HCT116 (cell line): Measurements from ENCODE around the gene ARHGEF37. TPM values are rescaled to one million over a fixed set of nuclear protein-coding genes. Genes with fewer than 3 reads are reported as not detected.

Experiments
- ATAC-seq: fragments of 200-7000 bp; cut with Tn5 transposase; 2 replicates; pipeline ENCODE4 v1.9.1; 2020; ENCODE audit warnings: mild to moderate bottlenecking, moderate library complexity
- BruUV-seq: library from RNA; stranded (reverse); fragments of 400-500 nt; replicated peaks from 2 replicates; lab custom pipeline; 2021; lab: Mats Ljungman, UMichigan
- CTCF ChIA-PET: fragments of 300-600 bp; sonication (Branson Sonifier 250); formaldehyde crosslinking; loops from one replicate; lab custom pipeline; 2021; ENCODE audit warnings: antibody characterized with exemption; lab: Charles Lee
- POLR2A ChIA-PET: fragments of 300-600, 350-600 bp; sonication (Branson Sonifier 250); formaldehyde crosslinking; loops from one replicate; lab custom pipeline; 2021; ENCODE audit warnings: antibody characterized with exemption; lab: Charles Lee
- RAD21 ChIA-PET, 2 experiments: fragments of 300-600 bp; sonication (Branson Sonifier 250); formaldehyde crosslinking; loops; one replicate each; lab custom pipeline; 2023; ENCODE audit warnings: low total read pairs in 2 of 2; ENCODE audit not compliant: uncharacterized antibody in 2 of 2, unreplicated experiment in 2 of 2, low non-redundant PET in 1 of 2; lab: Charles Lee
- DNase-seq: peaks from one replicate; pipeline ENCODE4 v3.0.0-alpha.2; 2010; ENCODE audit warnings: low read depth, low spot score
- H2AFZ ChIP-seq: fragments of 200-600 bp; shearing (Covaris generic), sonication (generic); 2 replicates; pipeline ENCODE4 v1.6.1; 2017; ENCODE audit warnings: low read depth, mixed run types, mixed read lengths, antibody characterized with exemption, low read length; ENCODE audit not compliant: poor library complexity, severe bottlenecking
- H3K27ac ChIP-seq: 2 replicates; pipeline ENCODE4 v1.5.1; 2012; ENCODE audit warnings: low read depth, low read length
- H3K27me3 ChIP-seq: fragments of 200-600 bp; sonication (generic); 2 replicates; pipeline ENCODE4 v1.6.1; 2016; ENCODE audit warnings: mixed run types, low read length, mixed read lengths; ENCODE audit not compliant: insufficient read depth
- H3K36me3 ChIP-seq, 2 experiments: fragments of 200-500 bp in 1 of 2; fragments of 200-600 bp in 1 of 2; sonication (Bioruptor generic) in 1 of 2; sonication (generic) in 1 of 2; 2 replicates each; pipeline versions ENCODE4 v1.5.1 to v1.6.1; 2014 to 2016; ENCODE audit warnings: low read length in 2 of 2, inconsistent platforms in 1 of 2, mixed read lengths in 1 of 2, mixed run types in 1 of 2; ENCODE audit not compliant: insufficient read depth in 2 of 2, control insufficient read depth in 1 of 2
- H3K4me1 ChIP-seq, 2 experiments: fragments of 200-600 bp in 1 of 2; sonication (generic) in 1 of 2; 2 replicates each; pipeline versions ENCODE4 v1.5.1 to v1.6.1; 2012 to 2017; ENCODE audit warnings: low read length in 2 of 2, inconsistent platforms in 1 of 2, mild to moderate bottlenecking in 1 of 2, mixed read lengths in 1 of 2, mixed run types in 1 of 2, moderate library complexity in 1 of 2; ENCODE audit not compliant: insufficient read depth in 2 of 2, control insufficient read depth in 1 of 2
- H3K4me2 ChIP-seq: fragments of 200-600 bp; sonication (generic); 2 replicates; pipeline ENCODE4 v1.6.1; 2017; ENCODE audit warnings: mixed run types, low read length, mixed read lengths
- H3K4me3 ChIP-seq, 2 experiments: fragments of 200-600 bp in 1 of 2; sonication (generic) in 1 of 2; replicated peaks in 1 of 2; 2 replicates each; pipeline ENCODE4 v1.5.1; 2011 to 2016; ENCODE audit warnings: low read length in 2 of 2, control low read depth in 1 of 2, low read depth in 1 of 2, mild to moderate bottlenecking in 1 of 2, mixed read lengths in 1 of 2, mixed run types in 1 of 2
- H3K79me2 ChIP-seq: fragments of 200-600 bp; sonication (generic); 2 replicates; pipeline ENCODE4 v1.6.1; 2017; ENCODE audit warnings: mild to moderate bottlenecking, mixed run types, low read length, moderate library complexity, mixed read lengths; ENCODE audit not compliant: insufficient read depth
- H3K9ac ChIP-seq: fragments of 200-600 bp; sonication (generic); 2 replicates; pipeline ENCODE4 v1.6.1; 2016; ENCODE audit warnings: low read length, mixed read lengths
- H3K9me2 ChIP-seq: fragments of 200-600 bp; sonication (generic), shearing (Covaris generic); 2 replicates; pipeline ENCODE4 v1.6.1; 2017; ENCODE audit warnings: mixed run types, mild to moderate bottlenecking, moderate library complexity; ENCODE audit not compliant: insufficient read depth
- H3K9me3 ChIP-seq, 2 experiments: fragments of 200-500 bp in 1 of 2; fragments of 200-600 bp in 1 of 2; sonication (Bioruptor generic) in 1 of 2; sonication (generic) in 1 of 2; 2 replicates each; pipeline ENCODE4 v1.6.1; 2014 to 2017; ENCODE audit warnings: low read length in 2 of 2, mixed read lengths in 2 of 2, inconsistent platforms in 1 of 2, low read depth in 1 of 2, mild to moderate bottlenecking in 1 of 2, mixed run types in 1 of 2, moderate library complexity in 1 of 2; ENCODE audit not compliant: control insufficient read depth in 1 of 2, insufficient read depth in 1 of 2
- H4K20me1 ChIP-seq: fragments of 200-600 bp; sonication (generic), shearing (Covaris generic); 2 replicates; pipeline ENCODE4 v1.6.1; 2017; ENCODE audit warnings: mixed run types, mild to moderate bottlenecking, moderate library complexity; ENCODE audit not compliant: insufficient read depth
- CBX3 ChIP-seq: IDR thresholded peaks from 2 replicates; pipeline ENCODE4 v1.6.1; 2012; ENCODE audit warnings: low read depth
- CEBPB ChIP-seq: IDR thresholded peaks from 2 replicates; pipeline ENCODE4 v1.6.1; 2012; ENCODE audit warnings: low read depth
- FOSL1 ChIP-seq: IDR thresholded peaks from 2 replicates; pipeline ENCODE4 v1.6.1; 2012; ENCODE audit warnings: low read depth
- JUND ChIP-seq: IDR thresholded peaks from 2 replicates; pipeline ENCODE4 v1.6.1; 2012
- MAX ChIP-seq: IDR thresholded peaks from 2 replicates; pipeline ENCODE4 v1.6.1; 2012
- SP1 ChIP-seq: IDR thresholded peaks from 2 replicates; pipeline ENCODE4 v1.6.1; 2012; ENCODE audit warnings: low read depth
- SRF ChIP-seq: IDR thresholded peaks from 2 replicates; pipeline ENCODE4 v1.6.1; 2012; ENCODE audit warnings: low read depth
- TCF7L2 ChIP-seq: IDR thresholded peaks from 2 replicates; pipeline ENCODE4 v1.7.0; 2011; ENCODE audit warnings: borderline replicate concordance, inconsistent platforms; ENCODE audit not compliant: insufficient read depth, insufficient read length; ENCODE audit errors: extremely low read depth
- intact Hi-C: fragments of 100-400 bp; cut with micrococcal nuclease; formaldehyde crosslinking; loops from 2 replicates; pipeline ENCODE4 v1.10.0; 2022
- total RNA-seq: library from RNA; stranded (reverse); gene quantifications from one replicate; pipeline ENCODE4 v1.2.1, GENCODE V29; 2021; ENCODE audit not compliant: unreplicated experiment
- TF ChIP-seq, protein P1 (sequence below): IDR thresholded peaks from 2 replicates; pipeline ENCODE4 v1.6.1; 2011; ENCODE audit warnings: mild to moderate bottlenecking, low read length, moderate library complexity; ENCODE audit not compliant: insufficient replicate concordance; ENCODE audit errors: extremely low read depth
- TF ChIP-seq, protein P2 (sequence below), 3 experiments: fragments of 200-600 bp in 1 of 3; sonication (generic) in 1 of 3; IDR thresholded peaks in 2 of 3; conservative IDR thresholded peaks in 1 of 3; 2 replicates each; pipeline ENCODE4 v1.5.1; 2012 to 2017; ENCODE audit warnings: low read depth in 2 of 3, low read length in 2 of 3, antibody characterized with exemption in 1 of 3, borderline replicate concordance in 1 of 3, control low read depth in 1 of 3, mild to moderate bottlenecking in 1 of 3, mixed read lengths in 1 of 3, mixed run types in 1 of 3, moderate library complexity in 1 of 3; ENCODE audit not compliant: insufficient read depth in 1 of 3
- TF ChIP-seq, protein P3 (sequence below): IDR thresholded peaks from 2 replicates; pipeline ENCODE4 v1.6.1; 2012

Gene ARHGEF37
- total RNA-seq, 1 experiment from 2014 or later: 7.0 TPM

DNA sequence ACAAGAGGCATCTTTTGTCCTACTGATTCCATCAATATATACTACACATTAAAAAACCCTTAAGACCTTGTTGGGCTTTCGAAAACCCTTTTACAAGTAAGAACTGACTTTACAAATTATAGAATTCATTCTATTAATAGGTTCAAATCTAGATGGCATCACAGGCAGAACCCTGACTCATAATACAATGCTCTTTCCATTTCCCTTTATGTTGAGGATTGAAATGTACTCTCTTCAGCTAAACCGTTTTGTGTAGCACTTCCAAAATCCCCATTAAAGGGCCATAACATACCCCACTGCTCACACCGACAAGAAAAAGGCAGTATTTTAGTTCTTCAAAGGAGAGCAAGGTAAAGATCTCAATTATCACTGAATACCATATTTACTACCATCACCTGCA lies 41.2 kb upstream of the ARHGEF37 start:
- ATAC-seq (no peak), DNase-seq (no peak)
- no TSS peak for BruUV-seq
- no peak for TF ChIP-seq TCF7L2
- TF ChIP-seq, protein P1, sequence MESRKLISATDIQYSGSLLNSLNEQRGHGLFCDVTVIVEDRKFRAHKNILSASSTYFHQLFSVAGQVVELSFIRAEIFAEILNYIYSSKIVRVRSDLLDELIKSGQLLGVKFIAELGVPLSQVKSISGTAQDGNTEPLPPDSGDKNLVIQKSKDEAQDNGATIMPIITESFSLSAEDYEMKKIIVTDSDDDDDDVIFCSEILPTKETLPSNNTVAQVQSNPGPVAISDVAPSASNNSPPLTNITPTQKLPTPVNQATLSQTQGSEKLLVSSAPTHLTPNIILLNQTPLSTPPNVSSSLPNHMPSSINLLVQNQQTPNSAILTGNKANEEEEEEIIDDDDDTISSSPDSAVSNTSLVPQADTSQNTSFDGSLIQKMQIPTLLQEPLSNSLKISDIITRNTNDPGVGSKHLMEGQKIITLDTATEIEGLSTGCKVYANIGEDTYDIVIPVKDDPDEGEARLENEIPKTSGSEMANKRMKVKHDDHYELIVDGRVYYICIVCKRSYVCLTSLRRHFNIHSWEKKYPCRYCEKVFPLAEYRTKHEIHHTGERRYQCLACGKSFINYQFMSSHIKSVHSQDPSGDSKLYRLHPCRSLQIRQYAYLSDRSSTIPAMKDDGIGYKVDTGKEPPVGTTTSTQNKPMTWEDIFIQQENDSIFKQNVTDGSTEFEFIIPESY: no peak
- TF ChIP-seq, protein P2, sequence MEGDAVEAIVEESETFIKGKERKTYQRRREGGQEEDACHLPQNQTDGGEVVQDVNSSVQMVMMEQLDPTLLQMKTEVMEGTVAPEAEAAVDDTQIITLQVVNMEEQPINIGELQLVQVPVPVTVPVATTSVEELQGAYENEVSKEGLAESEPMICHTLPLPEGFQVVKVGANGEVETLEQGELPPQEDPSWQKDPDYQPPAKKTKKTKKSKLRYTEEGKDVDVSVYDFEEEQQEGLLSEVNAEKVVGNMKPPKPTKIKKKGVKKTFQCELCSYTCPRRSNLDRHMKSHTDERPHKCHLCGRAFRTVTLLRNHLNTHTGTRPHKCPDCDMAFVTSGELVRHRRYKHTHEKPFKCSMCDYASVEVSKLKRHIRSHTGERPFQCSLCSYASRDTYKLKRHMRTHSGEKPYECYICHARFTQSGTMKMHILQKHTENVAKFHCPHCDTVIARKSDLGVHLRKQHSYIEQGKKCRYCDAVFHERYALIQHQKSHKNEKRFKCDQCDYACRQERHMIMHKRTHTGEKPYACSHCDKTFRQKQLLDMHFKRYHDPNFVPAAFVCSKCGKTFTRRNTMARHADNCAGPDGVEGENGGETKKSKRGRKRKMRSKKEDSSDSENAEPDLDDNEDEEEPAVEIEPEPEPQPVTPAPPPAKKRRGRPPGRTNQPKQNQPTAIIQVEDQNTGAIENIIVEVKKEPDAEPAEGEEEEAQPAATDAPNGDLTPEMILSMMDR (IDR thresholded peaks at IDR 0.05 in 2 of 3, conservative IDR thresholded peaks at IDR 0.05 in 1 of 3; ENCODE audit: borderline replicate concordance in 1 of 3, insufficient read depth in 1 of 3, low read depth in 2 of 3, low read length in 2 of 3): no peak
- no peak for TF ChIP-seq SRF
- no peak for TF ChIP-seq CEBPB
- TF ChIP-seq SP1: no peak
- TF ChIP-seq MAX: no peak
- TF ChIP-seq FOSL1: no peak
- TF ChIP-seq, protein P3, sequence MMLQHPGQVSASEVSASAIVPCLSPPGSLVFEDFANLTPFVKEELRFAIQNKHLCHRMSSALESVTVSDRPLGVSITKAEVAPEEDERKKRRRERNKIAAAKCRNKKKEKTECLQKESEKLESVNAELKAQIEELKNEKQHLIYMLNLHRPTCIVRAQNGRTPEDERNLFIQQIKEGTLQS: no peak
- no peak for TF ChIP-seq JUND
- no peak for TF ChIP-seq CBX3
- no peak overlapping the region for H3K4me2 ChIP-seq
- H3K27ac ChIP-seq: no peak overlapping the region
- intact Hi-C loops: no loop called here
- ChIA-PET POLR2A (interaction anchor here (1.3 kb wide), 1 partner anchor 12 kb away, joined by 4 read pairs; the partner anchor contains the start of gene CSNK1A1), CTCF (no interaction called here), RAD21 (no interaction called here)
- no peaks in the 10 kb centered on the region for H3K9me3 ChIP-seq
- no peaks in the 10 kb centered on the region for H3K27me3 ChIP-seq
- H3K4me1 ChIP-seq: peaks cover 0 to 10% of the 10 kb centered on the region in 2 experiments; a peak in 1 of 4 replicates
- no peak overlapping the region for H3K4me3 ChIP-seq
- H2AFZ ChIP-seq: no peak overlapping the region
- peaks cover 26 to 35% of the 10 kb centered on the region in 2 experiments; a peak in 3 of 4 replicates for H3K36me3 ChIP-seq
- H3K9ac ChIP-seq: no peak overlapping the region
- peaks cover 19% of the 10 kb centered on the region for H4K20me1 ChIP-seq
- no peaks in the 10 kb centered on the region for H3K9me2 ChIP-seq
- peaks cover 97% of the 10 kb centered on the region for H3K79me2 ChIP-seq
